D721Med (cell line): ENCODE measurements around the gene APOBEC3A.

Experiments
- DNase-seq: peaks from one replicate; pipeline ENCODE4 v3.0.0; 2011; ENCODE audit warnings: low spot score; ENCODE audit not compliant: insufficient read length
- FAIRE-seq: peaks from 2 replicates; lab custom pipeline; 2011; peaks lifted over from hg19 to GRCh38; lab: Jason Lieb, UNC
- TF ChIP-seq, protein P1 (sequence below): IDR thresholded peaks from 2 replicates; pipeline ENCODE4 v1.5.1; 2012; ENCODE audit warnings: mild to moderate bottlenecking, control low read depth; ENCODE audit not compliant: insufficient read depth; ENCODE audit errors: missing control alignments

Gene APOBEC3A

GRCh38 chr22:38953091-38953490 is 4.3 kb upstream of the APOBEC3A start:
- DNase-seq: no peak
- TF ChIP-seq, protein P1, sequence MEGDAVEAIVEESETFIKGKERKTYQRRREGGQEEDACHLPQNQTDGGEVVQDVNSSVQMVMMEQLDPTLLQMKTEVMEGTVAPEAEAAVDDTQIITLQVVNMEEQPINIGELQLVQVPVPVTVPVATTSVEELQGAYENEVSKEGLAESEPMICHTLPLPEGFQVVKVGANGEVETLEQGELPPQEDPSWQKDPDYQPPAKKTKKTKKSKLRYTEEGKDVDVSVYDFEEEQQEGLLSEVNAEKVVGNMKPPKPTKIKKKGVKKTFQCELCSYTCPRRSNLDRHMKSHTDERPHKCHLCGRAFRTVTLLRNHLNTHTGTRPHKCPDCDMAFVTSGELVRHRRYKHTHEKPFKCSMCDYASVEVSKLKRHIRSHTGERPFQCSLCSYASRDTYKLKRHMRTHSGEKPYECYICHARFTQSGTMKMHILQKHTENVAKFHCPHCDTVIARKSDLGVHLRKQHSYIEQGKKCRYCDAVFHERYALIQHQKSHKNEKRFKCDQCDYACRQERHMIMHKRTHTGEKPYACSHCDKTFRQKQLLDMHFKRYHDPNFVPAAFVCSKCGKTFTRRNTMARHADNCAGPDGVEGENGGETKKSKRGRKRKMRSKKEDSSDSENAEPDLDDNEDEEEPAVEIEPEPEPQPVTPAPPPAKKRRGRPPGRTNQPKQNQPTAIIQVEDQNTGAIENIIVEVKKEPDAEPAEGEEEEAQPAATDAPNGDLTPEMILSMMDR: no peak
- no peak for FAIRE-seq

GRCh38 chr22:38953577-38954413 is 3.6 kb upstream of the APOBEC3A start:
- TF ChIP-seq, protein P1: no peak
- DNase-seq: no peak
- no peak for FAIRE-seq

DNA sequence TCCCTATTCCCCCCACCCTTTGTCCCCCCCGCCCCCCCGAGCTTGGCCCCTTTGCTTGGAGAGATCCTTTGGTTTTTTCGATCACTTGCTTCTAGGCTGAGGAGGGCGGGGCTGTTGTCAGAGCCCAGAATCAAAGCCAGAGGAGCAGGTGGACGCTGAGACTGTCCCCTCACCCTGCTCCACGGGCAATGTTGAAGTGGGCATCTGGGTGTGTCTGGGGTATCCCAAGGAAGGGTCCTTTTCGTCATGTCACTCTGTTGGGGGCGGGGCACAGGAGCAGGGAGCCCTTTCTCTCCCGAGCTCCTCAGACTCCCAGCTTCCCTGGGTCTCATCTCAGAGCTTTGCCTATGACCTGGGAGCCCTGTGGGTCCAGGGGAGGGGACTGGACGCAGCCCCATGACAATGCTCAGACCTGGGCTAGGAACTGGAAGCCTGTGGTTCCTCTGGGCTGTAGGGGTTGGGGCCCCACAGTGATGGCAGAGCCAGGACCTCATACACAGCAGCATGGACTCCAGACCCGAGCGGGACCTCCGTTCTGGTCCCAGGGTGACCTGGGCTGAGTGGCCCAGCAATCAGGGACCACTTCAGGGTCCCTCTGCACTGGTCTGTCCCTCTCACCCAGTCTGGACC is 2.9 kb upstream of the APOBEC3A start:
- TF ChIP-seq, protein P1: no peak
- DNase-seq (no peak), FAIRE-seq (no peak)

DNA sequence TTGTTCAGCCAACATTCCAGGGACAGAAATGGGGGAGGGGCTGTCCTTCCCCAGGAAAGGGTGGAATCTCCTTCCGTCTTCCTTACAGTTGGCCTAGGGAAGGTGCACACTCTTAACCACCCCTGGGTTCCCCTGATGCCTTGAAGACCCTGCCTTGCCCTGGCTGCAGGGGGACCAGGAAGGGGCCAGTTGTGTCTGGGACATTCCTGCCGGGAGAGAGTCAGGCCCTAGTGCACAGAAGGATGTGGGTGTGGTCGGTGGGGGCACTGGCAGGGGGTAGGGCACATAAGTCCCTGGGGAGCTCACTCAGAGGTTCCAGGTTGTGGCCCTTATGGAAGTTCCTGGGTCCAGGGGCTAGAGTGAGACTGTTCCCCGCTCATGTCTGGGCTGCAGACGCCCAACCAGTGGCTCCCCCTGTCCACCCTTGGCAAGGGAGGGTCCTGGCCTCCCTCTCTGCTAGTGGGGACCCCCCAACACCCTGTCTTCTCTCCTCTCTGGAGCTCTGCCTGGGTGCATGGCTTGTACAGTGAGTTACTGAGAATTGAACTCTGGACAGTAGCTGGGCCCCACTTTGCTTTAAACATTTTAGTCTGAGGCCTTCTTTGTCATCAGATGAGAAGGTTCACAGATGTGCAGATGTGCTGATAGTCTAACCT is 2.0 kb upstream of the APOBEC3A start:
- FAIRE-seq: no peak

DNA sequence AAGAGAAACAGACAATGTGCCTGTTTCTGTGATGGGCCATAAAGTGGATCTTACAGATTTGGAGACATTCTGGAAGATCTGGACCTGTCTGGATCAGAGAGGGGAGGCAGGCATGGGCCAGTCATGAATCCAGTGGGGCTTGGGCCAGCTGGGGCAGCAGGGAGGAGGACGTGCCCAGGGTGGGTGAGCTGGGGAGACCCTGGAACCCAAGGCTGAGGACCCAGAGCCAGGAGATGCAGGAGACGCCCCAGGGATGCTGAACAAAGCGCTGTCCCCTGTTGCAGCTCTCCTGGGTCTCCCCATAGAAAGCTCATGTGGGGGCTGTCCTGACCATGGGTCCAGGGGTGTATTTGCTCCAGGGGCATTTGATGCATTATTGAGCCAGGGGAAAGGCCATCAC is 1.5 kb upstream of the APOBEC3A start:
- FAIRE-seq (no peak), DNase-seq (no peak)
- TF ChIP-seq, protein P1: no peak

More for the DNA sequence above, 2.0 kb upstream of the APOBEC3A start:
- TF ChIP-seq, protein P1: no peak
- DNase-seq: no peak

GRCh38 chr22:38956551-38956950 is 858 bp upstream of the APOBEC3A start:
- FAIRE-seq (no peak), DNase-seq (no peak)
- TF ChIP-seq, protein P1: no peak
